ENCODE results near the gene CDC42BPB. TPM values are rescaled to one million over a fixed set of nuclear protein-coding genes. Genes with fewer than 3 reads are reported as not detected.

The CDC42BPB gene
- total and polyA plus RNA-seq, 2 of the 13 experiments (the other 11 are each of a cell fraction or from before 2014, with no cell fraction given) = 19.7 to 32.3 TPM

- in situ Hi-C loops (cut with HindIII; ENCODE audit: extremely low pct_ligation_motif_present, low pct_unique_long_range_greater_than_20kb) = no loop called here
- H3K9ac ChIP-seq (ENCODE audit: insufficient read depth, low read depth, low read length) = peak overlapping the region; percentile 87; the same call in 1 of the 2 replicates
- WGBS (ENCODE audit: low lambda C conversion rate) = 47% methylated on average over 9 of the region's 11 CpGs
- ChIA-PET POLR2A (interaction anchor here (1.5 to 3.9 kb wide), 5 partner anchors 9 to 232 kb away, joined by 7 to 55 read pairs (median 23); partner anchors contain the start of gene EIF5), CTCF (ENCODE audit: low intra/inter-chr PET ratio, low total read pairs) (no interaction called here)
- H3K36me3 ChIP-seq (replicated peaks in 1 of 2; ENCODE audit: control insufficient read depth in 1 of 2, insufficient read depth in 2 of 2, low read length in 2 of 2) = peaks cover 0 to 4% of the 10 kb centered on the region in 2 experiments; a peak in 2 of 5 replicates
- no peak for ATAC-seq
- H3K27me3 ChIP-seq (ENCODE audit: control insufficient read depth in 1 of 2, insufficient read depth in 2 of 2, low read length in 2 of 2) = no peaks in the 10 kb centered on the region
- H3K9me3 ChIP-seq (ENCODE audit: low read length) = no peaks in the 10 kb centered on the region
- BruUV-seq (replicated peaks) = no TSS peak
- intact Hi-C loops (cut with micrococcal nuclease; ENCODE audit: unreplicated experiment) = loop anchor here (5.0 kb wide), 1 partner anchor 86 kb away; no protein-coding TSS in a partner anchor
- peaks cover 19% of the 10 kb centered on the region for H3K79me2 ChIP-seq (ENCODE audit: insufficient read depth, low read length)
- FAIRE-seq = no peak
- H3K27ac ChIP-seq (ENCODE audit: extremely low read length, insufficient read depth, low read length) = peak overlapping the region; percentile 99
- H3K4me3 ChIP-seq (replicated peaks in 1 of 3; ENCODE audit: insufficient read depth in 1 of 3, low read depth in 2 of 3, low read length in 3 of 3) = peak overlapping the region; percentile 35 to 73 (median 65); a peak in 5 of 6 replicates
- H4K20me1 ChIP-seq (ENCODE audit: insufficient read depth, low read length) = peaks cover 15% of the 10 kb centered on the region
- H2AFZ ChIP-seq (ENCODE audit: low read length) = no peak overlapping the region
- peaks cover 87% of the 10 kb centered on the region for H3K4me1 ChIP-seq (ENCODE audit: insufficient read depth, low read length)
- peak overlapping the region; percentile 99 for H3K4me2 ChIP-seq (ENCODE audit: low read depth, low read length)
- DNase-seq (ENCODE audit: low spot score) = no peak
- TF ChIP-seq, protein P1, sequence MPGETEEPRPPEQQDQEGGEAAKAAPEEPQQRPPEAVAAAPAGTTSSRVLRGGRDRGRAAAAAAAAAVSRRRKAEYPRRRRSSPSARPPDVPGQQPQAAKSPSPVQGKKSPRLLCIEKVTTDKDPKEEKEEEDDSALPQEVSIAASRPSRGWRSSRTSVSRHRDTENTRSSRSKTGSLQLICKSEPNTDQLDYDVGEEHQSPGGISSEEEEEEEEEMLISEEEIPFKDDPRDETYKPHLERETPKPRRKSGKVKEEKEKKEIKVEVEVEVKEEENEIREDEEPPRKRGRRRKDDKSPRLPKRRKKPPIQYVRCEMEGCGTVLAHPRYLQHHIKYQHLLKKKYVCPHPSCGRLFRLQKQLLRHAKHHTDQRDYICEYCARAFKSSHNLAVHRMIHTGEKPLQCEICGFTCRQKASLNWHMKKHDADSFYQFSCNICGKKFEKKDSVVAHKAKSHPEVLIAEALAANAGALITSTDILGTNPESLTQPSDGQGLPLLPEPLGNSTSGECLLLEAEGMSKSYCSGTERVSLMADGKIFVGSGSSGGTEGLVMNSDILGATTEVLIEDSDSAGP (CRISPR knock-in tag; IDR thresholded peaks at IDR 0.05; ENCODE audit: borderline replicate concordance) = 0 out of 2 replicates have a peak, but pooled peaks have one; percentile 48
- TF ChIP-seq ZMYM4 (CRISPR knock-in tag; IDR thresholded peaks at IDR 0.05) = 0 out of 2 replicates have a peak, but pooled peaks have one; percentile 15
- 0 out of 2 replicates have a peak, but pooled peaks have one; percentile 37 for TF ChIP-seq POLR2G (IDR thresholded peaks at IDR 0.05; ENCODE audit: low read depth, low read length)
- 0 out of 2 replicates have a peak, but pooled peaks have one; percentile 2 for TF ChIP-seq ZNF501 (CRISPR knock-in tag; IDR thresholded peaks at IDR 0.05)
- TF ChIP-seq SYNCRIP (IDR thresholded peaks at IDR 0.05; ENCODE audit: insufficient read depth, low read depth, low read length) = no peak
- TF ChIP-seq ZNF121 (CRISPR knock-in tag; IDR thresholded peaks at IDR 0.05) = peak; percentile 70; the same call in 1 of the 2 replicates
- no peak for TF ChIP-seq GMEB2 (CRISPR knock-in tag; IDR thresholded peaks at IDR 0.05; ENCODE audit: low read depth)
- TF ChIP-seq, protein P2, sequence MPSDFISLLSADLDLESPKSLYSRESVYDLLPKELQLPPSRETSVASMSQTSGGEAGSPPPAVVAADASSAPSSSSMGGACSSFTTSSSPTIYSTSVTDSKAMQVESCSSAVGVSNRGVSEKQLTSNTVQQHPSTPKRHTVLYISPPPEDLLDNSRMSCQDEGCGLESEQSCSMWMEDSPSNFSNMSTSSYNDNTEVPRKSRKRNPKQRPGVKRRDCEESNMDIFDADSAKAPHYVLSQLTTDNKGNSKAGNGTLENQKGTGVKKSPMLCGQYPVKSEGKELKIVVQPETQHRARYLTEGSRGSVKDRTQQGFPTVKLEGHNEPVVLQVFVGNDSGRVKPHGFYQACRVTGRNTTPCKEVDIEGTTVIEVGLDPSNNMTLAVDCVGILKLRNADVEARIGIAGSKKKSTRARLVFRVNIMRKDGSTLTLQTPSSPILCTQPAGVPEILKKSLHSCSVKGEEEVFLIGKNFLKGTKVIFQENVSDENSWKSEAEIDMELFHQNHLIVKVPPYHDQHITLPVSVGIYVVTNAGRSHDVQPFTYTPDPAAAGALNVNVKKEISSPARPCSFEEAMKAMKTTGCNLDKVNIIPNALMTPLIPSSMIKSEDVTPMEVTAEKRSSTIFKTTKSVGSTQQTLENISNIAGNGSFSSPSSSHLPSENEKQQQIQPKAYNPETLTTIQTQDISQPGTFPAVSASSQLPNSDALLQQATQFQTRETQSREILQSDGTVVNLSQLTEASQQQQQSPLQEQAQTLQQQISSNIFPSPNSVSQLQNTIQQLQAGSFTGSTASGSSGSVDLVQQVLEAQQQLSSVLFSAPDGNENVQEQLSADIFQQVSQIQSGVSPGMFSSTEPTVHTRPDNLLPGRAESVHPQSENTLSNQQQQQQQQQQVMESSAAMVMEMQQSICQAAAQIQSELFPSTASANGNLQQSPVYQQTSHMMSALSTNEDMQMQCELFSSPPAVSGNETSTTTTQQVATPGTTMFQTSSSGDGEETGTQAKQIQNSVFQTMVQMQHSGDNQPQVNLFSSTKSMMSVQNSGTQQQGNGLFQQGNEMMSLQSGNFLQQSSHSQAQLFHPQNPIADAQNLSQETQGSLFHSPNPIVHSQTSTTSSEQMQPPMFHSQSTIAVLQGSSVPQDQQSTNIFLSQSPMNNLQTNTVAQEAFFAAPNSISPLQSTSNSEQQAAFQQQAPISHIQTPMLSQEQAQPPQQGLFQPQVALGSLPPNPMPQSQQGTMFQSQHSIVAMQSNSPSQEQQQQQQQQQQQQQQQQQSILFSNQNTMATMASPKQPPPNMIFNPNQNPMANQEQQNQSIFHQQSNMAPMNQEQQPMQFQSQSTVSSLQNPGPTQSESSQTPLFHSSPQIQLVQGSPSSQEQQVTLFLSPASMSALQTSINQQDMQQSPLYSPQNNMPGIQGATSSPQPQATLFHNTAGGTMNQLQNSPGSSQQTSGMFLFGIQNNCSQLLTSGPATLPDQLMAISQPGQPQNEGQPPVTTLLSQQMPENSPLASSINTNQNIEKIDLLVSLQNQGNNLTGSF (CRISPR knock-in tag; IDR thresholded peaks at IDR 0.05) = no peak
- TF ChIP-seq ZNF687 (CRISPR knock-in tag; IDR thresholded peaks at IDR 0.05) = peak; percentile 78
Measured at GRCh38 chr14:103101257-103101962, 44.1 kb upstream of the CDC42BPB start.
